GM12878 (cell line): ENCODE measurements around the gene DIAPH2.

ENCODE experiments used
- EP300 ChIP-seq, 2 experiments: fragments of 150-350 bp in 1 of 2; IDR thresholded peaks; 2 replicates each; pipeline ENCODE4 v1.6.1; 2011 to 2012; ENCODE audit warnings: low read depth in 2 of 2, low read length in 2 of 2, borderline replicate concordance in 1 of 2, improper control_type of control experiment in 1 of 2, inconsistent platforms in 1 of 2; ENCODE audit not compliant: control insufficient read depth in 1 of 2
- KDM1A ChIP-seq: fragments of 200-600 bp; sonication (generic); IDR thresholded peaks from 2 replicates; pipeline ENCODE4 v1.6.1; 2016; ENCODE audit warnings: borderline replicate concordance
- POLR2A ChIP-seq: IDR thresholded peaks from 2 replicates; pipeline ENCODE4 v1.6.1; 2011; ENCODE audit warnings: low read depth, mild to moderate bottlenecking, low read length
- TAF1 ChIP-seq: IDR thresholded peaks from 2 replicates; pipeline ENCODE4 v1.6.1; 2011; ENCODE audit warnings: mild to moderate bottlenecking, low read depth, low read length, borderline replicate concordance
- YY1 ChIP-seq: IDR thresholded peaks from 2 replicates; pipeline ENCODE4 v1.6.1; 2011; ENCODE audit warnings: low read depth, mild to moderate bottlenecking, low read length
- TF ChIP-seq, protein P1 (sequence below): IDR thresholded peaks from 2 replicates; pipeline ENCODE4 v1.6.1; 2011; ENCODE audit warnings: borderline replicate concordance, low read depth, mild to moderate bottlenecking, moderate library complexity, low read length; ENCODE audit not compliant: insufficient read depth, poor library complexity, severe bottlenecking
- TF ChIP-seq, protein P2 (sequence below), 3 experiments: IDR thresholded peaks in 2 of 3; conservative IDR thresholded peaks in 1 of 3; 2 replicates each; pipeline ENCODE4 v1.5.1; 2011; ENCODE audit warnings: low read depth in 3 of 3, low read length in 3 of 3, mild to moderate bottlenecking in 3 of 3, control low read depth in 2 of 3, moderate library complexity in 2 of 3, inconsistent platforms in 1 of 3, mixed read lengths in 1 of 3; ENCODE audit not compliant: control insufficient read depth in 2 of 3, insufficient read depth in 1 of 3; ENCODE audit errors: extremely low read depth in 1 of 3
- TF ChIP-seq, protein P3 (sequence below): fragments of 450-650 bp; IDR thresholded peaks from 2 replicates; pipeline ENCODE4 v1.6.1; 2016; ENCODE audit warnings: mild to moderate bottlenecking
- TF ChIP-seq, protein P4 (sequence below): fragments of 150-350 bp; IDR thresholded peaks from 2 replicates; pipeline ENCODE4 v1.6.1; 2016; ENCODE audit warnings: low read depth, low read length
- TF ChIP-seq, protein P5 (sequence below): fragments of 450-650 bp; IDR thresholded peaks from 2 replicates; pipeline ENCODE4 v1.6.1; 2014; ENCODE audit warnings: mild to moderate bottlenecking

DNA sequence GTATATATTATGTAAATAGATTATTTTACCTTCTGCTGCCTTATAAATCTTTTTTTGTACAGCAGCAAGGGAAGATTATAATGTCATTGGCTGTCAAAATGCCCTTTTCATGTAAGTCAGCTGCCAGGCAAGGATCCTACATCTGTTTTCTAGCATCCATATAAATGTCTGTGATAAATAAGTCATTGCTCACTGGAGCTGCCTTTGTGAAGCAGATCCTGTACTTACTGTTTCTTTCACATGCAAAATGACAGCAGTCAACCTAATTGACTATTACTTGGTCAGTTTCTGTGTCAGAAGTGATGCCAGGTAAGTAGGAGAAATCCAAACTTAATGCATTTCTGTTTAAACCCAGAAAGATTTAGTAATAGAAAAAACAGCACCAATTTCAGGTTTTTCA lies 819.8 kb downstream of the DIAPH2 start:
- no peak for TF ChIP-seq TAF1
- no peak for TF ChIP-seq YY1
- TF ChIP-seq, protein P1, sequence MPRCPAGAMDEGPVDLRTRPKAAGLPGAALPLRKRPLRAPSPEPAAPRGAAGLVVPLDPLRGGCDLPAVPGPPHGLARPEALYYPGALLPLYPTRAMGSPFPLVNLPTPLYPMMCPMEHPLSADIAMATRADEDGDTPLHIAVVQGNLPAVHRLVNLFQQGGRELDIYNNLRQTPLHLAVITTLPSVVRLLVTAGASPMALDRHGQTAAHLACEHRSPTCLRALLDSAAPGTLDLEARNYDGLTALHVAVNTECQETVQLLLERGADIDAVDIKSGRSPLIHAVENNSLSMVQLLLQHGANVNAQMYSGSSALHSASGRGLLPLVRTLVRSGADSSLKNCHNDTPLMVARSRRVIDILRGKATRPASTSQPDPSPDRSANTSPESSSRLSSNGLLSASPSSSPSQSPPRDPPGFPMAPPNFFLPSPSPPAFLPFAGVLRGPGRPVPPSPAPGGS: no peak
- TF ChIP-seq, protein P2, sequence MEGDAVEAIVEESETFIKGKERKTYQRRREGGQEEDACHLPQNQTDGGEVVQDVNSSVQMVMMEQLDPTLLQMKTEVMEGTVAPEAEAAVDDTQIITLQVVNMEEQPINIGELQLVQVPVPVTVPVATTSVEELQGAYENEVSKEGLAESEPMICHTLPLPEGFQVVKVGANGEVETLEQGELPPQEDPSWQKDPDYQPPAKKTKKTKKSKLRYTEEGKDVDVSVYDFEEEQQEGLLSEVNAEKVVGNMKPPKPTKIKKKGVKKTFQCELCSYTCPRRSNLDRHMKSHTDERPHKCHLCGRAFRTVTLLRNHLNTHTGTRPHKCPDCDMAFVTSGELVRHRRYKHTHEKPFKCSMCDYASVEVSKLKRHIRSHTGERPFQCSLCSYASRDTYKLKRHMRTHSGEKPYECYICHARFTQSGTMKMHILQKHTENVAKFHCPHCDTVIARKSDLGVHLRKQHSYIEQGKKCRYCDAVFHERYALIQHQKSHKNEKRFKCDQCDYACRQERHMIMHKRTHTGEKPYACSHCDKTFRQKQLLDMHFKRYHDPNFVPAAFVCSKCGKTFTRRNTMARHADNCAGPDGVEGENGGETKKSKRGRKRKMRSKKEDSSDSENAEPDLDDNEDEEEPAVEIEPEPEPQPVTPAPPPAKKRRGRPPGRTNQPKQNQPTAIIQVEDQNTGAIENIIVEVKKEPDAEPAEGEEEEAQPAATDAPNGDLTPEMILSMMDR (IDR thresholded peaks at IDR 0.05 in 2 of 3, conservative IDR thresholded peaks at IDR 0.05 in 1 of 3; ENCODE audit: control insufficient read depth in 2 of 3, extremely low read depth in 1 of 3, insufficient read depth in 1 of 3, low read depth in 3 of 3, low read length in 3 of 3): no peak
- TF ChIP-seq EP300 (IDR thresholded peaks at IDR 0.05; ENCODE audit: borderline replicate concordance in 1 of 2, control insufficient read depth in 1 of 2, low read depth in 2 of 2, low read length in 2 of 2): no peak
- TF ChIP-seq, protein P3, sequence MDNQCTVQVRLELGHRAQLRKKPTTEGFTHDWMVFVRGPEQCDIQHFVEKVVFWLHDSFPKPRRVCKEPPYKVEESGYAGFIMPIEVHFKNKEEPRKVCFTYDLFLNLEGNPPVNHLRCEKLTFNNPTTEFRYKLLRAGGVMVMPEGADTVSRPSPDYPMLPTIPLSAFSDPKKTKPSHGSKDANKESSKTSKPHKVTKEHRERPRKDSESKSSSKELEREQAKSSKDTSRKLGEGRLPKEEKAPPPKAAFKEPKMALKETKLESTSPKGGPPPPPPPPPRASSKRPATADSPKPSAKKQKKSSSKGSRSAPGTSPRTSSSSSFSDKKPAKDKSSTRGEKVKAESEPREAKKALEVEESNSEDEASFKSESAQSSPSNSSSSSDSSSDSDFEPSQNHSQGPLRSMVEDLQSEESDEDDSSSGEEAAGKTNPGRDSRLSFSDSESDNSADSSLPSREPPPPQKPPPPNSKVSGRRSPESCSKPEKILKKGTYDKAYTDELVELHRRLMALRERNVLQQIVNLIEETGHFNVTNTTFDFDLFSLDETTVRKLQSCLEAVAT: no peak
- TF ChIP-seq, protein P4, sequence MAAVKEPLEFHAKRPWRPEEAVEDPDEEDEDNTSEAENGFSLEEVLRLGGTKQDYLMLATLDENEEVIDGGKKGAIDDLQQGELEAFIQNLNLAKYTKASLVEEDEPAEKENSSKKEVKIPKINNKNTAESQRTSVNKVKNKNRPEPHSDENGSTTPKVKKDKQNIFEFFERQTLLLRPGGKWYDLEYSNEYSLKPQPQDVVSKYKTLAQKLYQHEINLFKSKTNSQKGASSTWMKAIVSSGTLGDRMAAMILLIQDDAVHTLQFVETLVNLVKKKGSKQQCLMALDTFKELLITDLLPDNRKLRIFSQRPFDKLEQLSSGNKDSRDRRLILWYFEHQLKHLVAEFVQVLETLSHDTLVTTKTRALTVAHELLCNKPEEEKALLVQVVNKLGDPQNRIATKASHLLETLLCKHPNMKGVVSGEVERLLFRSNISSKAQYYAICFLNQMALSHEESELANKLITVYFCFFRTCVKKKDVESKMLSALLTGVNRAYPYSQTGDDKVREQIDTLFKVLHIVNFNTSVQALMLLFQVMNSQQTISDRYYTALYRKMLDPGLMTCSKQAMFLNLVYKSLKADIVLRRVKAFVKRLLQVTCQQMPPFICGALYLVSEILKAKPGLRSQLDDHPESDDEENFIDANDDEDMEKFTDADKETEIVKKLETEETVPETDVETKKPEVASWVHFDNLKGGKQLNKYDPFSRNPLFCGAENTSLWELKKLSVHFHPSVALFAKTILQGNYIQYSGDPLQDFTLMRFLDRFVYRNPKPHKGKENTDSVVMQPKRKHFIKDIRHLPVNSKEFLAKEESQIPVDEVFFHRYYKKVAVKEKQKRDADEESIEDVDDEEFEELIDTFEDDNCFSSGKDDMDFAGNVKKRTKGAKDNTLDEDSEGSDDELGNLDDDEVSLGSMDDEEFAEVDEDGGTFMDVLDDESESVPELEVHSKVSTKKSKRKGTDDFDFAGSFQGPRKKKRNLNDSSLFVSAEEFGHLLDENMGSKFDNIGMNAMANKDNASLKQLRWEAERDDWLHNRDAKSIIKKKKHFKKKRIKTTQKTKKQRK: no peak
- no peak for TF ChIP-seq POLR2A
- TF ChIP-seq KDM1A: no peak
- TF ChIP-seq, protein P5, sequence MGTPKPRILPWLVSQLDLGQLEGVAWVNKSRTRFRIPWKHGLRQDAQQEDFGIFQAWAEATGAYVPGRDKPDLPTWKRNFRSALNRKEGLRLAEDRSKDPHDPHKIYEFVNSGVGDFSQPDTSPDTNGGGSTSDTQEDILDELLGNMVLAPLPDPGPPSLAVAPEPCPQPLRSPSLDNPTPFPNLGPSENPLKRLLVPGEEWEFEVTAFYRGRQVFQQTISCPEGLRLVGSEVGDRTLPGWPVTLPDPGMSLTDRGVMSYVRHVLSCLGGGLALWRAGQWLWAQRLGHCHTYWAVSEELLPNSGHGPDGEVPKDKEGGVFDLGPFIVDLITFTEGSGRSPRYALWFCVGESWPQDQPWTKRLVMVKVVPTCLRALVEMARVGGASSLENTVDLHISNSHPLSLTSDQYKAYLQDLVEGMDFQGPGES: no peak
